Hepatocyte (in vitro differentiated cells): ENCODE measurements around the gene CLMP.

ENCODE experiments used
- CTCF ChIP-seq: fragments of 200-600 bp; sonication (generic); IDR thresholded peaks from 2 replicates; pipeline ENCODE4 v1.5.1; 2016; ENCODE audit warnings: antibody characterized with exemption, mild to moderate bottlenecking; ENCODE audit not compliant: poor library complexity
- EZH2 ChIP-seq: fragments of 200-600 bp; sonication (generic); IDR thresholded peaks from 2 replicates; pipeline ENCODE4 v1.6.1; 2016; ENCODE audit warnings: antibody characterized with exemption, mild to moderate bottlenecking, borderline replicate concordance

DNA sequence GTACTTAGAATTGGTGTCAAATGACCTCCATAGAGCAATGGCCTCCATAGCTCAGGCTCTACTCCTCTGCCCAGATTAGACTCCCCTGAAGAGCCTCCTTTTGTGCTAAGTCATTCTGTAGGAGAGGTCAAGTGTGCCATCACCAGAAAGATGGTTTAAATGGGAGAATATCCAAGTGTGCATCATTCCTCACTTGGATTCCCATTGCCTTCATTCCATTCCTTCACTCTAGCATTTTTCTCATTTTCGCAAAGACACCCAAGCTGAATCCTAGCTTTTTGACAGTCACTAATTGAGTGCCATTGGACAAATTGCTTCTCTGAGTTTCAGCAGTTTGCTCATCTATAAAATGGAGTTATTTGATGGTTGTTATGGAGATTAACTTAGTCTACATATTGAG lies 16.9 kb downstream of the CLMP start:
- TF ChIP-seq CTCF (no peak), EZH2 (no peak)
